Measurements from ENCODE around the gene HOXD8.

The HOXD8 gene

GRCh38 chr2:176147800-176148496, 18.4 kb downstream of the HOXD8 start:
- no peak for DNase-seq

GRCh38 chr2:176148751-176149421, 19.4 kb downstream of the HOXD8 start:
- DNase-seq, result no peak

DNA sequence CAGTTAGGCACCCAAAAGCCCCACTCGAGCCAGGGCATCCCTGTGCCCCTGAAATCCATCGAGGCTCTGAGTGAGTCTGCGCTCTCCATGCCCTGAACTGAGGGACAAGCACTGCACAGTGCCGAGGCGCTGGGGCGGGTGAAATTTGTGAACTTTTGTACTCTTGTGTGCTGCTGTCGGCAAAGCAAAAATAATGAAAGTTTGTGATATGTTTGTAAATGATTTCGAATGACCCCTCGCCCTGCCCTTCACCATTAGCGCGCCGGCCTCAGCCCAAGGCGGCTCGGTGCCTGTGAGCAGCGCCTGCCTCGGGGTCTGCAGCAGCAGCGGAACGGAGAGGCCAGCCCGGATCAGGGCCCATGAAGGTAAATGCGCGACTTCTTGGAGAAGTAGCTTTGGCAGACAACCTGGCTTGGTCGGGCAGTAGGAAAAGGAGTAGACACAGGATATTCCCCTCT, 20.0 kb downstream of the HOXD8 start:
- no peak for DNase-seq

DNA sequence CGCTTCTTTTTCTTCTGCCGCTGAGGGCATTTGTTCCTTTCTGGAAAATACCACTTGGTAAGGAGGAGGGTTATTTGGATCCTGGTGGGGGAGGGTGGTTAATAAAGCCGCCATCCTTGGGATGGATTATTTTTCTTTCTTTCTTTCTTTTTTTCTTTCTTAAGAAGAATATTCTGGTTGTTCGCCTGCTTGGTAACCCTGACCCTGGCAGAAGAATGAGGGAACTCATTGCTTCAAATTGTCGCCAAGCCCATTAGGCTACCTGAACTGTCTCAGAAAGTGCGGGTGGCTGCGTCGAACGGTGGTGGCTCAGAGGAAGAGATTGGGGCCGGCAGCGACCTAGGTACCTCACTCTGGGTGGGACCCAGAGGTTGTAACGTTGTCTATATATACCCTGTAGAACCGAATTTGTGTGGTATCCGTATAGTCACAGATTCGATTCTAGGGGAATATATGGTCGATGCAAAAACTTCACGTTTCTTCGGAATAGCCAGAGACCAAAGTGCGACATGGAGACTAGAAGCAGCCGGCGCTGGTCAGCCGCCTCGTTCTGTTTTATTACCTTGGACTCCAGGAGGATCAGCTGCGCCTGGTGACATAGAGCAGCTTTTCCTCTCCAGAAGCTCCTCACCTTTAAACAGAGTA, 20.6 kb downstream of the HOXD8 start:
- DNase-seq, result no peak

DNA sequence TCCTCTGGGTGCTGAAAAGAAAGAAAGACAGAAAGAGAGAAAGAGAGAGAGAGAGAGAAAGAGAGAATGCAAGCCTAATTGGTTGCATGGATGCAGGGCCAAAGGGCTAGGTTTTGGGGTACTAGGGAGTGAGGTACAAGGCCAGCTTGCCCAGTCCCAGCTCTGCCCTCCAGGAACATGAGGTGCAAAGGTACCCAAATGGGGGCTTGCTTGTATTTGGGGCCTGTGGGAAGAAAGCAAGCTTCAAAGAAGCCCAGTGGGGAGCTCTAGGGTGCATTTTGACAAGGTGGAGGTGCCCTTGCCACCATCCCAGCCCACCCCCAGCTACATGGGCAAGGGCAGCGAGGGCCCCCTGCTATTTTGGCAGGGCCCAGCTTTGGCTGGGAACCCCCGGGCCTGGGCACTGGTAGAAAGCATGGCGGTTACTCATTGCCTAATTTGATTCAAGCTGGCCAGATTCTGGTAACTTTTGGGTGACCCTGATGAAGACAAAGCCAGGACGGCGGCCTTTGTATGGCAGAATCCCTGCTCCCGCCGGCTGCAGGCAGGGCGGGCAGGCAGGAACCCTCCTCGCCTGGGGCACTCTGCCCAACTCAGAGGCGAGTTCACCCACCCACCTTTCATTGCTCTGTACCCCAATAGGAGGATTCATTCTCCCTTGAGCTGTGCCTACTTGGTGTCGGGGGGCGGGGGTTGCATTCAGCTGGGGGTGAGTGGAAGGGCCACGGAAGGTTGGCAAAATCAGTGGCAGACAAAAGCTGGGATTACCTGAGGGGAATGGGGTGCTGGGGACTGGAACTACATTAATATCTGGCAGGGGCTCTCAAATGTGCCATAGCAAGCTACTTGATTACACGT, 21.3 kb downstream of the HOXD8 start:
- no peak for DNase-seq

GRCh38 chr2:176151442-176152287, 22.2 kb downstream of the HOXD8 start, which contains the start of gene HOXD4:
Gene HOXD4, plus strand, starts transcription at chr2:176151550. Its CDS starts 84 bp downstream, at chr2:176151634.
- DNase-seq, result no peak

DNA sequence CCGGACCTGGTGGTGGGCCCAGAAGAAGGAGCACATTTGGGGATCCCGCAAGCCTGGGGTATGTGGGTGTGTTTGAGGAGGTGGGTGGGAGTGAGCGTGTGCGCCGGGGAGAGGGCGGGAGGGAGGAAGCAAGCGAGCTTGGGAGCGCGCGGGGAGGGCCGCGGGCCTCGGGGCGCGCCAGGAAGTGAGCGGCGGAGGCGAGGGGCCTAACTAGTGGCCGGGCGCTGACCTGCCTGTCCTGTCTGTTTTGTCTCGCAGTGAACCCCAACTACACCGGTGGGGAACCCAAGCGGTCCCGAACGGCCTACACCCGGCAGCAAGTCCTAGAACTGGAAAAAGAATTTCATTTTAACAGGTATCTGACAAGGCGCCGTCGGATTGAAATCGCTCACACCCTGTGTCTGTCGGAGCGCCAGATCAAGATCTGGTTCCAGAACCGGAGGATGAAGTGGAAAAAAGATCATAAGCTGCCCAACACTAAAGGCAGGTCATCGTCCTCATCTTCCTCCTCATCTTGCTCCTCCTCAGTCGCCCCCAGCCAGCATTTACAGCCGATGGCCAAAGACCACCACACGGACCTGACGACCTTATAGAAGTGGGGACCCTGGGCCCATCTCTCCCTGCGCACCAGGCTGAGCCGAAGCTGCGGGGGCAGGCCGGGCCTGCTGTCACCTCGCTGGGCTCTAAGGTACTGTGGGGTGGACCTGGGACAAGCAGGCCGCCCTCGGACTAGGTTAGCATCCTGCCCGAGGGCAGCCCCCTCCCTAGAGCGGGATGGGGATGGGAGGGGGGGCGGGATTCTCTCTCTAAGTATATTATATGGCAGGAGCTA, 23.1 kb downstream of the HOXD8 start:
- DNase-seq, result no peak

- DNase-seq, result no peak
Observed at GRCh38 chr2:176154576-176155252, 25.2 kb downstream of the HOXD8 start.

GRCh38 chr2:176155356-176156044, 26.0 kb downstream of the HOXD8 start:
- no peak for DNase-seq

DNA sequence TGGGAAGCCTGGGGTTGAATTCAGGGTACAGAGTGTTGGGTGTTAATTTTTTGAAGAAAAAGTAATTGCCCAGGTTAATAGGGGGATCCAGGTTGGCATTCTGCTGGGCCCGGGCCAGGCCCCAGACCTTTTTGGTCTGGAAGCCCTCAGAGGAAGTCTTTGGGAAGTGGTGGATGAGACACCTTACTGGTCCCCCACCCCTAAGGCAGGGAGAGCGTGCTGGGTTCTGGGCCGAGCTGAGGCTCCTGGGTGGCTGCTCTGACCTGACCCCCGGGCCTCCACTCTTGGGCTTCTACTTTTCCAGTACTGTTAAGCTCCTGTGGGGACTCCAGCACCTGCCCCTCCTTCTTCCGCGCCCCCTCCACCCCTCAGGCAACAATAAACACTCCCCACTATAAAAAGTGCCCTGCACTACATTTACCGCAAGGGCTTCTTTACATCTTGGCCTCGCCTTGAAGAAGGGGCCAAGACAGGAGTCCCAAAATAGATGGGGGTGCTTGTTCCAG, 26.8 kb downstream of the HOXD8 start:
- no peak for DNase-seq

DNA sequence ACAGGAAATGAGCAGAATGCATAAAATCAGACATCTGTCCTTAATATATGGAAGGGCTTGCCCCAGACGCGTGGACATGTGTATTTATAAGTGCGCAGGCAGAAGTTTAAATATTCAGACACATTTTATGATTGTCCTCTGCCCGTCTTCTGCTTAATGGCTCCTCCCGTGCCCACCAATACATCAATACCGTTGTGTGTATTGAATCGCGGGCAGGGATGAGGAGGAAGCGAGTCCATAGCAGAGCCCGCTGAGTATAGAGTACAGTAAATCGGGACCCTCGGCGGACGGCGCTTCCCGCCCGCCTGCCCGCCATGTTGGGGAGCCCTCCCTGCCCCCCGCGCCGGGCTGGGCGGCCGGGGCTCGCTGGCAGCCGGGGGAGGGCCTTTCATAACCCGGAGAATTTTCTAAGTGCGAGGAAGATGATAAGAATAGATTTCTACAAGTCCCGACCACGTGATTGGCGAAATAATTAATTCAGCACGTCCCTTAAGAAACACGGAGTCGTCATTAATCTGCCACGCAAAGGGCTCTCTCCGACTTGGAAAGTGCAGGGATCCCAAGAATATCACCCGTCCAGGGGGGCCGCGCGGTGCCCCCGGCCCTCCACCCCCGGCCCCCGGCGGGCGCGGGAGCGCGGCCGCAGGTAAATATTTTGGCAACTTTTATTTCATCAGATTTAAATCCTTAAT, 27.4 kb downstream of the HOXD8 start, which contains the start of gene HOXD3:
Gene HOXD3, plus strand, starts transcription at position 501 of the 692 bp plus-strand sequence. CDS start 11,808 bp downstream, outside the sequence.
- DNase-seq, result no peak

- no peak for DNase-seq
Observed at GRCh38 chr2:176157499-176158185, 28.1 kb downstream of the HOXD8 start.

DNA sequence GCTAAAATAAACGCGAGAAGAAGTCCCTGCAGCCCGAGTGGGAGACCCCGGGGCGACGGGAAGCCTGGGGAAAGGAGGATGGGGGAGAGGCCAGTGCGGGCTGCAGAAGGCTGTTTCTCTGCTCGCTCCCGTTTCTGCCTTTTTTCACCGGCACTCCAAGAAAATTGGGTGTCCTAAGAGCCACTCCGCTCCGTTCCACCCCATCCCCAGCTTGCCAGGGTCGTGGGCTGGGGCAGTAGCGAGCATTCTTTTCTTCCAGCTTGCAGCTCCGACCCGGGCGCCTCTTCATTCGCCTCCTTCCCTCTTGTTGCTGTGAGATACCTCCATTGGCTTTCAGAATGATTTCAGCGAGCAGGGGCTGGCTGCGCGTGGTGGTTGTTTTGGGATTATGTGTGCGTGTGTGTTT, 28.7 kb downstream of the HOXD8 start:
- DNase-seq, result no peak

- DNase-seq, result no peak
Observed at GRCh38 chr2:176158855-176159662, 29.6 kb downstream of the HOXD8 start.

DNA sequence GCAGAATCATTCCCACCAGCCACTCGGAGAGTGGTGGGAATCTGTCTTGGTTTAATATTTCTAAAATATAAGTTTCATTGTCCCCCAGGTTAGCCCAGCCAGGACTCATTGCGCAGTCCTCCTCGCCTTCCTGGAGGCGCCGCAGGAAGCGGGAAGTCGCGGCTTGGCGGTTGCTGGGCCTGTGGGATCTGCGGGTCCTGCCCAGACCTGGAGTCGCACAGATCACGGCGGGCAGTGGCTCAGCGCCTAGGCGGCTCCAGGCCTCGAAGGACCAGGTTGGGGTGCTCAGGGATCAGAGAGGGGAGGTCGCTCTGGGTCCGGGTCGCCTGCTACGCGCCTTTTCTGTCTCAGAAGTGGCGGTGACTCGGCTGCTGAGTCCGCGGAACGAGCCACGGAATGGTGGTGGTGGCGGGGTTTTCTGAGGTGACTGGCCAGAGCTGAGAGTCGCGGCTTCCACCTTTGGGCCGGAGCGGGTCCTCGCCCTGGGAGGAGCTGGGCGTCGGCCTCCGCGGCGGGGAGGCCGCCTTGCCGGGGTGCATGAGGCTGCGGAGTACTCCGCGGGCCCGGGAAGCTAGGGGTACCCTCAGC, 30.3 kb downstream of the HOXD8 start:
- no peak for DNase-seq

GRCh38 chr2:176160251-176160985, 30.9 kb downstream of the HOXD8 start:
- DNase-seq, result no peak
